ENCODE results near the gene MIPEP.

DNA sequence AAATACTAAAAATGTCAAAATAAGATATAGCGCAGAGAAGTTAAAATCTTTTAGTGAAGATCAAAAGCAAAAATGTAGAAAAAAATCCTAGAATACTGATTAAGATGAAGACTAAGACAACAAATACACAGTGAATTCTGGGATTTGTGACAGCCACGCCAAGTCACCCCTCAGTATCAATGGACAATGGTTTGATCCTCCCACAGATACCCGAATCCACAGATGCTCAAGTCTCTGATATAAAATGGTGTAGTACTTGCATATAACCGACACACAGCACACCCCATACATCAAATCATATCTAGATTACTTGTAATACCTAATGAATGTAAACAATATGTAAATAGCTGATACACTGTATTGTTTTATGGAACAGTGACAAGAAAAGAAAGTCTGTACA is 5.9 kb downstream of the MIPEP start:
- TF ChIP-seq, protein P1, sequence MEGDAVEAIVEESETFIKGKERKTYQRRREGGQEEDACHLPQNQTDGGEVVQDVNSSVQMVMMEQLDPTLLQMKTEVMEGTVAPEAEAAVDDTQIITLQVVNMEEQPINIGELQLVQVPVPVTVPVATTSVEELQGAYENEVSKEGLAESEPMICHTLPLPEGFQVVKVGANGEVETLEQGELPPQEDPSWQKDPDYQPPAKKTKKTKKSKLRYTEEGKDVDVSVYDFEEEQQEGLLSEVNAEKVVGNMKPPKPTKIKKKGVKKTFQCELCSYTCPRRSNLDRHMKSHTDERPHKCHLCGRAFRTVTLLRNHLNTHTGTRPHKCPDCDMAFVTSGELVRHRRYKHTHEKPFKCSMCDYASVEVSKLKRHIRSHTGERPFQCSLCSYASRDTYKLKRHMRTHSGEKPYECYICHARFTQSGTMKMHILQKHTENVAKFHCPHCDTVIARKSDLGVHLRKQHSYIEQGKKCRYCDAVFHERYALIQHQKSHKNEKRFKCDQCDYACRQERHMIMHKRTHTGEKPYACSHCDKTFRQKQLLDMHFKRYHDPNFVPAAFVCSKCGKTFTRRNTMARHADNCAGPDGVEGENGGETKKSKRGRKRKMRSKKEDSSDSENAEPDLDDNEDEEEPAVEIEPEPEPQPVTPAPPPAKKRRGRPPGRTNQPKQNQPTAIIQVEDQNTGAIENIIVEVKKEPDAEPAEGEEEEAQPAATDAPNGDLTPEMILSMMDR (conservative IDR thresholded peaks at IDR 0.05 in 1 of 2, IDR thresholded peaks at IDR 0.05 in 1 of 2; ENCODE audit: low read depth in 1 of 2, low read length in 2 of 2): no peak
- no peak for TF ChIP-seq EZH2 (IDR thresholded peaks at IDR 0.05; ENCODE audit: low read length, missing control alignments)
